Stimulated activated CD4-positive, alpha-beta T cell treated with anti-CD3 and anti-CD28 coated beads, TNF-alpha, amount 100 ng/mL, for 1 hour (primary cell): Measurements from ENCODE around the gene SELENOM.

Source experiments
- DNase-seq, 3 donors: peaks; one replicate each; pipeline ENCODE4 v3.0.0-alpha.2; 2020; ENCODE audit warnings: low read depth in 3 of 3, low spot score in 1 of 3

Gene SELENOM

GRCh38 chr22:31092161-31092560, 15.2 kb downstream of the SELENOM start:
- no peak for DNase-seq

- DNase-seq: no peak
These were observed 16.0 kb downstream of the SELENOM start for GRCh38 chr22:31091106-31091975.

- DNase-seq: no peak
These were observed 16.9 kb downstream of the SELENOM start for GRCh38 chr22:31090217-31091085.

GRCh38 chr22:31089160-31090100, 17.9 kb downstream of the SELENOM start:
- DNase-seq: no peak

GRCh38 chr22:31088233-31088986, 19.0 kb downstream of the SELENOM start:
- no peak for DNase-seq

GRCh38 chr22:31087744-31088215, 19.6 kb downstream of the SELENOM start:
- no peak for DNase-seq

GRCh38 chr22:31086703-31087330, 20.6 kb downstream of the SELENOM start:
- no peak for DNase-seq

GRCh38 chr22:31085928-31086327, 21.4 kb downstream of the SELENOM start:
- no peak for DNase-seq

- DNase-seq: no peak
These were observed 21.9 kb downstream of the SELENOM start for GRCh38 chr22:31085493-31085824.

GRCh38 chr22:31084811-31085492, 22.4 kb downstream of the SELENOM start:
- peak; percentile 64 to 81 (median 69) for DNase-seq

- DNase-seq: no peak
These were observed 23.2 kb downstream of the SELENOM start for GRCh38 chr22:31083923-31084810.

- no peak for DNase-seq
These were observed 24.0 kb downstream of the SELENOM start for GRCh38 chr22:31083377-31083768.

GRCh38 chr22:31082606-31083376, 24.6 kb downstream of the SELENOM start:
- peak in 1 of 3 donors; percentile 46 for DNase-seq

GRCh38 chr22:31081963-31082605, 25.3 kb downstream of the SELENOM start:
- DNase-seq: no peak

GRCh38 chr22:31080848-31081649, 26.3 kb downstream of the SELENOM start, which contains the start of gene SMTN:
TSS of gene SMTN (plus strand) at chr22:31081318. CDS start at chr22:31083259, 1,941 bp downstream.
- peak; percentile 59 to 85 (median 69) for DNase-seq
